PC-3 (cell line): ENCODE data around the gene HSD11B1.

ENCODE experiments used
- CTCF ChIP-seq: fragments of 300-600 bp; sonication (generic); conservative IDR thresholded peaks from 2 replicates; pipeline ENCODE4 v1.5.1; 2017; ENCODE audit warnings: antibody characterized with exemption, low read depth, mild to moderate bottlenecking, low read length
- EZH2 ChIP-seq: fragments of 300-600 bp; sonication (generic); IDR thresholded peaks from one replicate; pipeline ENCODE4 v1.6.1; 2017; ENCODE audit warnings: antibody characterized with exemption, mild to moderate bottlenecking, low read length; ENCODE audit not compliant: unreplicated experiment
- EZH2phosphoT487 ChIP-seq: fragments of 300-600 bp; sonication (generic); IDR thresholded peaks from 2 replicates; pipeline ENCODE4 v1.6.1; 2018; ENCODE audit warnings: mild to moderate bottlenecking, antibody characterized with exemption, low read length, borderline replicate concordance

DNA sequence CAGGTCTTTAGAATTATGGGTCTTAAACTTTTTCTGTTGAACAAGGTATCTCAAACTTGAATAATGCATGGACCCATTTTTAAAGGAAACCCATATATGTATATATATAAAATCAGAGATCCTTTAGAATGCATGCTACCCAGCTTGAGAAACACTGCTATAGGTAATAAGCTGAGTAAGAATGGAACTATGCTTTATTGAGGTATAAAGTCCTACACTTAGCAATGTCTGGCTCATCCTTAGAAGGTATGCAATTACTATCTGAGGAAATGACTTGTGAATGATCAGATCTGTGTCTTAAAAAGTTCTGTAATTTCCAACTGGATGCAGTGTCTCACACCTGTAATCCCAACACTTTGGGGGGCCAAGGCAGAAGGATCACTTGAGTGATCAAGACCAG, 62.5 kb downstream of the HSD11B1 start:
- no peak for TF ChIP-seq CTCF
- TF ChIP-seq EZH2 = no peak
- TF ChIP-seq EZH2phosphoT487 = no peak
